GM20431 (cell line): ENCODE results near the gene DMPK.

ENCODE experiments used
- in situ Hi-C: fragments of 300-500 bp; cut with MseI, MboI; formaldehyde crosslinking; loops from one replicate; pipeline ENCODE4 v1.15.0; 2020; ENCODE audit warnings: low sequenced_read_pairs; ENCODE audit not compliant: unreplicated experiment

The DMPK gene

GRCh38 chr19:45782162-45782691, at the start of gene DMPK:
Gene DMPK (minus strand): TSS chr19:45782490. CDS start chr19:45782352, 138 bp downstream.
- in situ Hi-C loops = no loop called here

GRCh38 chr19:45828945-45829344, 46.7 kb upstream of the DMPK start:
- in situ Hi-C loops = no loop called here

- in situ Hi-C loops = no loop called here
Measured at GRCh38 chr19:45828523-45828922, 46.2 kb upstream of the DMPK start.

- in situ Hi-C loops = no loop called here
Measured at GRCh38 chr19:45827459-45828093, 45.3 kb upstream of the DMPK start.

- in situ Hi-C loops = no loop called here
Measured at GRCh38 chr19:45826934-45827333, 44.6 kb upstream of the DMPK start.

GRCh38 chr19:45825917-45826893, 43.9 kb upstream of the DMPK start:
- in situ Hi-C loops = no loop called here

GRCh38 chr19:45825263-45825605, 42.9 kb upstream of the DMPK start:
- in situ Hi-C loops = no loop called here

- in situ Hi-C loops = no loop called here
Measured at GRCh38 chr19:45824531-45825262, 42.4 kb upstream of the DMPK start.

GRCh38 chr19:45824041-45824471, 41.8 kb upstream of the DMPK start:
- in situ Hi-C loops = no loop called here

- in situ Hi-C loops = no loop called here
Measured at GRCh38 chr19:45823182-45823581, 40.9 kb upstream of the DMPK start.

GRCh38 chr19:45822716-45823115, 40.4 kb upstream of the DMPK start:
- in situ Hi-C loops = no loop called here

- in situ Hi-C loops = no loop called here
Measured at GRCh38 chr19:45821570-45821969, 39.3 kb upstream of the DMPK start.

GRCh38 chr19:45821103-45821521, 38.8 kb upstream of the DMPK start:
- in situ Hi-C loops = no loop called here

- in situ Hi-C loops = no loop called here
Measured at GRCh38 chr19:45820413-45821102, 38.3 kb upstream of the DMPK start.

GRCh38 chr19:45819769-45820168, 37.5 kb upstream of the DMPK start:
- in situ Hi-C loops = no loop called here

GRCh38 chr19:45817725-45818301, 35.5 kb upstream of the DMPK start:
- in situ Hi-C loops = no loop called here

- in situ Hi-C loops = no loop called here
Measured at GRCh38 chr19:45817010-45817724, 34.9 kb upstream of the DMPK start.

- in situ Hi-C loops = no loop called here
Measured at GRCh38 chr19:45816236-45817009, 34.1 kb upstream of the DMPK start.
